SU-DHL-6 (cell line): ENCODE measurements around the gene TGFBRAP1.

Source experiments
- H2AFZ ChIP-seq: fragments of 200-600 bp; sonication (generic); 2 replicates; pipeline ENCODE4 v1.6.1; 2014; ENCODE audit warnings: low read depth, mild to moderate bottlenecking, moderate library complexity, mixed read lengths, antibody characterized with exemption, low read length; ENCODE audit not compliant: severe bottlenecking
- H3F3A ChIP-seq: fragments of 200-600 bp; shearing (Covaris generic); 2 replicates; pipeline ENCODE4 v1.6.0; 2016; ENCODE audit warnings: antibody characterized with exemption, mild to moderate bottlenecking; ENCODE audit not compliant: insufficient read depth
- H3K27ac ChIP-seq: fragments of 200-600 bp; sonication (generic); 2 replicates; pipeline ENCODE4 v1.5.1; 2016; ENCODE audit warnings: low read depth, mild to moderate bottlenecking, low read length, moderate library complexity, mixed read lengths
- H3K27me3 ChIP-seq: fragments of 200-600 bp; sonication (generic), shearing (Covaris generic); 2 replicates; pipeline ENCODE4 v1.6.0; 2014; ENCODE audit warnings: mild to moderate bottlenecking, low read length
- H3K36me3 ChIP-seq: fragments of 200-600 bp; sonication (generic); 2 replicates; pipeline ENCODE4 v1.6.1; 2014; ENCODE audit warnings: mild to moderate bottlenecking, low read length, mixed read lengths
- H3K4me2 ChIP-seq: fragments of 300-600, 200-600 bp; shearing (Covaris generic), sonication (generic); 2 replicates; pipeline ENCODE4 v1.6.0; 2014; ENCODE audit warnings: low read length, low read depth, mild to moderate bottlenecking; ENCODE audit not compliant: poor library complexity, severe bottlenecking
- H3K4me3 ChIP-seq: fragments of 200-600 bp; sonication (generic); 2 replicates; pipeline ENCODE4 v1.5.1; 2014; ENCODE audit warnings: antibody characterized with exemption, low read length, mild to moderate bottlenecking, mixed read lengths; ENCODE audit not compliant: insufficient read depth, poor library complexity, severe bottlenecking
- H3K79me2 ChIP-seq: fragments of 200-600 bp; sonication (generic); 2 replicates; pipeline ENCODE4 v1.6.1; 2014; ENCODE audit warnings: mild to moderate bottlenecking, low read length, moderate library complexity; ENCODE audit not compliant: insufficient read depth
- H3K9ac ChIP-seq: fragments of 200-600 bp; sonication (generic); 2 replicates; pipeline ENCODE4 v1.7.0; 2014; ENCODE audit warnings: mild to moderate bottlenecking, low read length
- H3K9me2 ChIP-seq: fragments of 200-600 bp; sonication (generic); replicated peaks from 2 replicates; pipeline ENCODE4 v1.6.1; 2014; ENCODE audit warnings: low read length; ENCODE audit not compliant: insufficient read depth
- H3K9me3 ChIP-seq: fragments of 200-600 bp; sonication (generic); 2 replicates; pipeline ENCODE4 v1.6.1; 2014; ENCODE audit warnings: low read length, mixed read lengths; ENCODE audit not compliant: insufficient read depth
- H4K20me1 ChIP-seq: fragments of 200-600 bp; sonication (generic); 2 replicates; pipeline ENCODE4 v1.6.1; 2014; ENCODE audit warnings: low read depth, mild to moderate bottlenecking, antibody characterized with exemption, low read length, moderate library complexity, mixed read lengths
- CTCF ChIP-seq: fragments of 200-600 bp; sonication (generic); IDR thresholded peaks from one replicate; pipeline ENCODE4 v1.5.1; 2017; ENCODE audit warnings: antibody characterized with exemption, mild to moderate bottlenecking, low read length, moderate library complexity; ENCODE audit not compliant: insufficient read depth, poor library complexity, severe bottlenecking
- EZH2phosphoT487 ChIP-seq: fragments of 200-600 bp; sonication (generic), shearing (Covaris generic); conservative IDR thresholded peaks from 2 replicates; pipeline ENCODE4 v1.6.1; 2018; ENCODE audit warnings: mild to moderate bottlenecking, antibody characterized with exemption, low read length, moderate library complexity, mixed read lengths

The TGFBRAP1 gene

GRCh38 chr2:105321875-105322646, 7.5 kb downstream of the TGFBRAP1 start:
- H3K4me3 ChIP-seq, result no peak overlapping the region
- peaks cover 7% of the 10 kb centered on the region; the same call in 1 of the 2 replicates for H4K20me1 ChIP-seq
- H3K79me2 ChIP-seq, result peaks cover 90% of the 10 kb centered on the region
- no peaks in the 10 kb centered on the region for H3K9me2 ChIP-seq
- H3F3A ChIP-seq, result peaks cover 4% of the 10 kb centered on the region; the same call in 1 of the 2 replicates
- H3K4me2 ChIP-seq, result no peak overlapping the region
- no peaks in the 10 kb centered on the region for H3K36me3 ChIP-seq
- TF ChIP-seq EZH2phosphoT487 (no peak), CTCF (no peak)
- H3K27ac ChIP-seq, result no peak overlapping the region
- no peaks in the 10 kb centered on the region for H3K27me3 ChIP-seq
- H2AFZ ChIP-seq, result no peak overlapping the region
- H3K9ac ChIP-seq, result no peak overlapping the region
- H3K9me3 ChIP-seq, result no peaks in the 10 kb centered on the region

GRCh38 chr2:105320651-105321215, 8.8 kb downstream of the TGFBRAP1 start:
- Histone ChIP-seq H3K27me3 (no peaks in the 10 kb centered on the region), H3K4me3 (no peak overlapping the region)

GRCh38 chr2:105317937-105318336, 11.6 kb downstream of the TGFBRAP1 start:
- Histone ChIP-seq H3K36me3 (no peaks in the 10 kb centered on the region), H3K9ac (no peak overlapping the region), H2AFZ (no peak overlapping the region), H3K9me2 (no peaks in the 10 kb centered on the region), H3K4me2 (no peak overlapping the region), H3K9me3 (no peaks in the 10 kb centered on the region), H3K4me3 (no peak overlapping the region), H3F3A (no peaks in the 10 kb centered on the region), H3K27ac (no peak overlapping the region), H3K27me3 (no peaks in the 10 kb centered on the region), H4K20me1 (peaks cover 7% of the 10 kb centered on the region; the same call in 1 of the 2 replicates), H3K79me2 (peaks cover 90% of the 10 kb centered on the region)
- TF ChIP-seq CTCF (no peak), EZH2phosphoT487 (no peak)

More at GRCh38 chr2:105320651-105321215, 8.8 kb downstream of the TGFBRAP1 start:
- H3K27ac ChIP-seq, result no peak overlapping the region
- H3K36me3 ChIP-seq, result no peaks in the 10 kb centered on the region
- no peaks in the 10 kb centered on the region for H3K9me3 ChIP-seq
- no peak for TF ChIP-seq EZH2phosphoT487
- no peak for TF ChIP-seq CTCF
- no peak overlapping the region for H3K4me2 ChIP-seq
- peaks cover 90% of the 10 kb centered on the region for H3K79me2 ChIP-seq
- H2AFZ ChIP-seq, result no peak overlapping the region
- no peak overlapping the region for H3K9ac ChIP-seq
- peaks cover 7% of the 10 kb centered on the region; the same call in 1 of the 2 replicates for H4K20me1 ChIP-seq
- H3K9me2 ChIP-seq, result no peaks in the 10 kb centered on the region
- peaks cover 4% of the 10 kb centered on the region; the same call in 1 of the 2 replicates for H3F3A ChIP-seq
